ENCODE measurements around the gene DESI2. TPM values are rescaled to one million over a fixed set of nuclear protein-coding genes. Genes with fewer than 3 reads are reported as not detected.
"Not testable (repeated sequence)": the region's sequence is repeated elsewhere in the genome, so short reads cannot be mapped to it uniquely, and the experiment has no call there.

DESI2 gene
- total RNA-seq, 2 donors from 2014 or later, result 25.3 to 30.6 TPM

GRCh38 chr1:244680667-244681066 is 27.7 kb downstream of the DESI2 start:
- no peak for DNase-seq (ENCODE audit: low spot score)
- H3K4me3 ChIP-seq, result no peak overlapping the region
- no peaks in the 10 kb centered on the region for H3K36me3 ChIP-seq
- 78% methylated on average over 1 of the region's 1 CpG for WGBS
- intact Hi-C loops (cut with DNase I), result no loop called here
- no peaks in the 10 kb centered on the region for H3K27me3 ChIP-seq (replicated peaks; ENCODE audit: insufficient read depth)
- no peak overlapping the region for H3K27ac ChIP-seq
- no peaks in the 10 kb centered on the region for H3K9me3 ChIP-seq
- TF ChIP-seq CTCF (IDR thresholded peaks at IDR 0.05) (no peak), POLR2A (IDR thresholded peaks at IDR 0.05) (no peak), POLR2AphosphoS5 (IDR thresholded peaks at IDR 0.05) (no peak)
- H3K4me1 ChIP-seq (replicated peaks), result no peaks in the 10 kb centered on the region

DNA sequence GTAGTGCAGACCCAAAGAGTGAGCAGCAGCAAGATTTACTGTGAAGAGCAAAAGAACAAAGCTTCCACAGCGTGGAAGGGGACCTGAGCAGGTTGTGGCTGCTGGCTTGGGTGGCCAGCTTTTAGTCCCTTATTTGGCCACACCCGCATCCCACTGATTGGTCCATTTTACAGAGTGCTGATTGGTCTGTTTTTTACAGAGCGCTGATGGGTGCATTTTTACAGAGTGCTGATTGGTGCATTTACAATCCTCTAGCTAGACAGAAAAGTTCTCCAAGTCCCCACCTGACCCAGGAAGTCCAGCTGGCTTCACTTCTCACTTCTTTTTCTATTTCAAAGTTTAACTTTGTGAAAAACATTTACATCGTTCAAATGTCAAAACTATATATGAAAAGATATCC is 29.2 kb downstream of the DESI2 start:
- H3K4me1 ChIP-seq (replicated peaks); DNase-seq (ENCODE audit: low spot score); H3K36me3 ChIP-seq; intact Hi-C loops (cut with DNase I); H3K4me3 ChIP-seq; H3K27me3 ChIP-seq (replicated peaks; ENCODE audit: insufficient read depth); H3K9me3 ChIP-seq; H3K27ac ChIP-seq: not testable (repeated sequence)
- 98% methylated on average over 4 of the region's 4 CpGs for WGBS

DNA sequence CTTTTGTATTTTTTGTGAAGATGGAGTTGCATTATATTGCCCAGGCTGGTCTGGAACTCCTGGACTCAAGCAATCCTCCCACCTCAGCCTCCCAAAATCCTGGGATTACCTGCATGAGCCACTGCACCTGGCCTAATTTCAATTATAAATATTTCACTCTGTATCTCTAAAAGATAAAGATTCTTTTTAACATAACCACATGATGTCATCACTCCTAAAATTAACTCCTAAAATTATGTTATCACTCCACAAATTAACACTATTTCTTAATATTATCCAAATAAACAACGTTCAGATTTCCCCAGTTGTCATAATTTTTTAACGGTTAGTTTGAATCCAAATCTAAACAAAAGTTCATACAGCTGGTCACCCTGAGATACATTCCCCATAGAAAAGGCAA is 43.0 kb downstream of the DESI2 start:
- H3K4me3 ChIP-seq, result no peak overlapping the region
- no peaks in the 10 kb centered on the region for H3K4me1 ChIP-seq (replicated peaks)
- DNase-seq (ENCODE audit: low spot score), result no peak
- WGBS, result 92% methylated on average over 2 of the region's 2 CpGs
- intact Hi-C loops (cut with DNase I), result no loop called here
- H3K36me3 ChIP-seq, result peaks cover 0 to 3% of the 10 kb centered on the region in 2 donors
- H3K9me3 ChIP-seq, result no peaks in the 10 kb centered on the region
- TF ChIP-seq CTCF (IDR thresholded peaks at IDR 0.05) (no peak), POLR2AphosphoS5 (IDR thresholded peaks at IDR 0.05) (no peak), POLR2A (IDR thresholded peaks at IDR 0.05) (no peak)
- no peaks in the 10 kb centered on the region for H3K27me3 ChIP-seq (replicated peaks; ENCODE audit: insufficient read depth)
- no peak overlapping the region for H3K27ac ChIP-seq

- Histone ChIP-seq H3K27me3 (replicated peaks; ENCODE audit: insufficient read depth) (no peaks in the 10 kb centered on the region), H3K36me3 (peaks cover 0 to 3% of the 10 kb centered on the region in 2 donors), H3K4me3 (no peak overlapping the region), H3K4me1 (replicated peaks) (no peaks in the 10 kb centered on the region), H3K9me3 (no peaks in the 10 kb centered on the region), H3K27ac (no peak overlapping the region)
- no peak for TF ChIP-seq POLR2AphosphoS5 (IDR thresholded peaks at IDR 0.05)
- no peak for TF ChIP-seq CTCF (IDR thresholded peaks at IDR 0.05)
- TF ChIP-seq POLR2A (IDR thresholded peaks at IDR 0.05), result no peak
- no peak for DNase-seq (ENCODE audit: low spot score)
- WGBS, result 94% methylated on average over 4 of the region's 4 CpGs
- intact Hi-C loops (cut with DNase I), result no loop called here
These were observed 46.8 kb downstream of the DESI2 start for GRCh38 chr1:244699741-244700140.

DNA sequence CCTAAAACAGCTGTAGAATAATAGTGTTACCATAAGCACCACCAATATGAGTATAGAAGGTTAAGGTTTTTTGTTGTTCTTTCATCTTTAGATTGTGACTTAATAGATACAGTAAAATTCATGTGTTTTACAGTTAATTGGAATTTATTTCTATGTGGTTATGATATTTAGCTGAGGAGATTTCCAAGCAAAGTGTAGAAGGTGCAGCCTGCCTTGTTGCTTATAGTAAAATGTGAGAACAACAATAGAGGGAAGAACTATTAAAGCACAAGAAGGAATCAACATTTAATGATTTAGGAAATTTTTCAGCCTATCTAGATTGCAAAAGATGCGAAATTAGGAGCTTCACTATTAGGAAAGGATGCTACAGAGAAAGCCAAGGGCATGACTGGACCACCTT is 47.9 kb downstream of the DESI2 start:
- Histone ChIP-seq H3K4me3 (no peak overlapping the region), H3K36me3 (peaks cover 0 to 3% of the 10 kb centered on the region in 2 donors), H3K27ac (no peak overlapping the region), H3K27me3 (replicated peaks; ENCODE audit: insufficient read depth) (no peaks in the 10 kb centered on the region), H3K4me1 (replicated peaks) (no peaks in the 10 kb centered on the region), H3K9me3 (no peaks in the 10 kb centered on the region)
- intact Hi-C loops (cut with DNase I), result no loop called here
- TF ChIP-seq POLR2A (IDR thresholded peaks at IDR 0.05), result no peak
- TF ChIP-seq POLR2AphosphoS5 (IDR thresholded peaks at IDR 0.05), result no peak
- no peak for TF ChIP-seq CTCF (IDR thresholded peaks at IDR 0.05)
- DNase-seq (ENCODE audit: low spot score), result no peak
- WGBS, result 97% methylated on average over 1 of the region's 1 CpG

Measured in prostate gland (tissue), 2 donors.